Choroid plexus epithelial cell (primary cell): ENCODE data around the gene ZNF224.

Experiments
- DNase-seq: peaks from one replicate; pipeline ENCODE4 v3.0.0-alpha.2; 2010; ENCODE audit warnings: low read depth
- H3K4me3 ChIP-seq: 2 replicates; pipeline ENCODE4 v1.5.1; 2011; ENCODE audit warnings: low read depth, mild to moderate bottlenecking, control low read depth, low read length, moderate library complexity
- TF ChIP-seq, protein P1 (sequence below): conservative IDR thresholded peaks from 2 replicates; pipeline ENCODE4 v1.5.1; 2011; ENCODE audit warnings: low read depth, mild to moderate bottlenecking, control low read depth, inconsistent platforms, low read length, moderate library complexity

ZNF224 gene

DNA sequence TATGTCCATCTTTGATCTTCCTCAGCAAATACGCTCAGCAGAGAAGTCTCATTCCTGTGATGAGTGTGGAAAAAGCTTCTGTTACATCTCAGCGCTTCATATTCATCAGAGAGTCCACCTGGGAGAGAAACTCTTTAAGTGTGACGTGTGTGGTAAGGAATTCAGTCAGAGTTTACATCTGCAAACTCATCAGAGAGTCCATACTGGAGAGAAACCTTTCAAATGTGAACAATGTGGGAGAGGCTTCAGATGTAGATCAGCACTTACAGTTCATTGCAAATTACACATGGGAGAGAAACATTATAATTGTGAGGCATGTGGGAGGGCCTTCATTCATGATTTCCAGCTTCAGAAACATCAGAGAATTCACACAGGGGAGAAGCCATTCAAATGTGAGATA, 27.9 kb upstream of the ZNF224 start:
- no peak for DNase-seq
- TF ChIP-seq, protein P1, sequence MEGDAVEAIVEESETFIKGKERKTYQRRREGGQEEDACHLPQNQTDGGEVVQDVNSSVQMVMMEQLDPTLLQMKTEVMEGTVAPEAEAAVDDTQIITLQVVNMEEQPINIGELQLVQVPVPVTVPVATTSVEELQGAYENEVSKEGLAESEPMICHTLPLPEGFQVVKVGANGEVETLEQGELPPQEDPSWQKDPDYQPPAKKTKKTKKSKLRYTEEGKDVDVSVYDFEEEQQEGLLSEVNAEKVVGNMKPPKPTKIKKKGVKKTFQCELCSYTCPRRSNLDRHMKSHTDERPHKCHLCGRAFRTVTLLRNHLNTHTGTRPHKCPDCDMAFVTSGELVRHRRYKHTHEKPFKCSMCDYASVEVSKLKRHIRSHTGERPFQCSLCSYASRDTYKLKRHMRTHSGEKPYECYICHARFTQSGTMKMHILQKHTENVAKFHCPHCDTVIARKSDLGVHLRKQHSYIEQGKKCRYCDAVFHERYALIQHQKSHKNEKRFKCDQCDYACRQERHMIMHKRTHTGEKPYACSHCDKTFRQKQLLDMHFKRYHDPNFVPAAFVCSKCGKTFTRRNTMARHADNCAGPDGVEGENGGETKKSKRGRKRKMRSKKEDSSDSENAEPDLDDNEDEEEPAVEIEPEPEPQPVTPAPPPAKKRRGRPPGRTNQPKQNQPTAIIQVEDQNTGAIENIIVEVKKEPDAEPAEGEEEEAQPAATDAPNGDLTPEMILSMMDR = no peak
- no peak overlapping the region for H3K4me3 ChIP-seq

- TF ChIP-seq, protein P1 = no peak
- DNase-seq = no peak
- H3K4me3 ChIP-seq = no peak overlapping the region
Measured at GRCh38 chr19:44069415-44069814, 24.7 kb upstream of the ZNF224 start.

- DNase-seq = peak; percentile 84
- H3K4me3 ChIP-seq = peak within 1 kb of the TSS; percentile 83
- TF ChIP-seq, protein P1 = no peak
Measured at GRCh38 chr19:44071824-44072542, 22.2 kb upstream of the ZNF224 start, which contains the start of gene ZNF284. Gene ZNF284 (plus strand): TSS chr19:44072159. CDS start chr19:44076390, 4,231 bp downstream.

DNA sequence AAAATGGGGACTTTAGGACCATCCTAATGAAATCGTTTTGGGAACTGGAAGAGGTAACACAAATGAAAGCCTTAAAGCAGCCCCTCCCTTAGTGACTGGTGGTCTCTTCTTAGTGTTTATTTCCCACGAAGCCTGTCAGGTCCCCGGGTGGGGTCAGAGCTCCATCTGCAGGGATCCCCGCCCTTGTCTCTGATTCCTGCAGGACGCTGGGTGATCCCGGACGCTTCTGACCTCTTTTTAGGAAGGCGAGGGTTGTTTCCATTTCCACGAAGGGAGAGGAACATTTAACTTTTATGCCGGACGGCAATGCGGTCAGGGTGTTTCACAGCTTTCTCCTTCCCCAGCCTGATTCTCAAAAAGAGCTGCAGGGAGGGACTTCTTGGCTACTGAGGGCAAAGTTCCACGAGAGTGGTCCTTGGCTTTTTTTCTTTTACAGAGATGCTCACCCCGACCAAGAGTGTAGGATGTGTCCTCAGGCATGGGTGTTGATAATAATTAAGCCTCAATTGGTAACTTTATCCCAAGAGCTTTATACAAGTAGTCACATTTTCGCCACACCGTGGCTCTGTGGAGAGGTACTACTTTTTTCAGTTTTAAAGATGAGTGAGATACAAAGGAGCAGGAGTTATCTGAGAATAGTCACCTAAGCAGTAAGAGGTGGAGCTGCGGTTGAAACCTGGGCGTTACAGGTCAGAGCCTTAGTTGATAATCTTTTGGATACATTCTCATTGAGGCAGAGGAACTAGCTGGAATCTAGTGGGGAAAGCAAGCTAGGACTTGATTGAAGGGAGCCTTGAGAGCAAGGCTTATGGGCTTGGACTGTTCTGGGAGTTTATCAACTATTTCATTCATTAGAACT, 21.4 kb upstream of the ZNF224 start:
- DNase-seq = peak; percentile 9
- TF ChIP-seq, protein P1 = no peak
- H3K4me3 ChIP-seq = peak overlapping the region; percentile 83

DNA sequence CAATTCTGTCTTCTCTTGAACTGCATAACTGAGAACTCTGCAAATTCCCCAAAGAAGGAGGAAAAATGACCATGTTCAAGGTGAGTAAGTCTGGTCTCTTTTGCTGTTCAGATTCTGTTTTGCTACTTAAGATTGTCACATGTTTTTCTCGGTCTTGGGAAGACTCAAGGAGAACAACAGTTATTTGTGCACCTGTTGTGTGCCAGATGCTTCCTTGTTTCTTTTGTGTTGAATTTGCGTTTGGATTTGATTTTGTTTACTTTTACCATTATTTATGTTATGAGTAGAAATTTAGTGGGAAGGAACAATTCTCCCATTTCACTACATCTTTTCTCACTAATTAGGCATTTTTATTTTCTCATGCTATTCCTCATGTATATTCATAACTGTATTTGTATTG, 17.8 kb upstream of the ZNF224 start:
- DNase-seq = no peak
- TF ChIP-seq, protein P1 = no peak
- H3K4me3 ChIP-seq = no peak overlapping the region

- no peak overlapping the region for H3K4me3 ChIP-seq
- TF ChIP-seq, protein P1 = no peak
- DNase-seq = no peak
Measured at GRCh38 chr19:44092108-44092507, 2.1 kb upstream of the ZNF224 start.
